HG02571 (cell line): Measurements from ENCODE around the gene GRK6.
"Not testable (repeated sequence)": the region's sequence is repeated elsewhere in the genome, so short reads cannot be mapped to it uniquely, and the experiment has no call there.

ENCODE experiments used
- ATAC-seq: cut with Tn5 transposase; IDR thresholded peaks from one replicate; pipeline ENCODE4 v1.9.1; 2021; ENCODE audit warnings: mild to moderate bottlenecking, moderate library complexity; ENCODE audit not compliant: unreplicated experiment

GRK6 gene

GRCh38 chr5:177483042-177483441 lies 56.6 kb downstream of the GRK6 start:
- no peak for ATAC-seq

- ATAC-seq: no peak
Observed at GRCh38 chr5:177483994-177484901, 57.8 kb downstream of the GRK6 start.

GRCh38 chr5:177484902-177485549 lies 58.5 kb downstream of the GRK6 start:
- no peak for ATAC-seq

DNA sequence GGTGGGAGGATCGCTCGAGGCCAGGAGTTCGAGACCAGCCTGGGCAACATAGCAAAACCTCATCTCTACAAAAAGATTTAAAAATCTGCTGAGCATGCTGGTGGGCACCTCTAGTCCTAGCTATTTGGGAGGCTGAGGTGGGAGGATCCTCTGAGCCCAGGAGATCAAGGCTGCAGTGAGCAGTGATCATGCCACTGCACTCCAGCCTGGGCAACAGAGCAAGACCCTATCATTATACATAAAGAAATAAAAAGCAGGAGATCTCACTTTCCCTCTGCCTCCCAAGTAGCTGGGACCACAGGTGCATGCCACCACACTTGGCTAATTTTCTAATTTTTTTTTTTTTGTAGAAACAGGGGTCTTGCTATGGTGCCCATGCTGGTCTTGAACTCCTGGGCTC lies 59.3 kb downstream of the GRK6 start:
- ATAC-seq: not testable (repeated sequence)

DNA sequence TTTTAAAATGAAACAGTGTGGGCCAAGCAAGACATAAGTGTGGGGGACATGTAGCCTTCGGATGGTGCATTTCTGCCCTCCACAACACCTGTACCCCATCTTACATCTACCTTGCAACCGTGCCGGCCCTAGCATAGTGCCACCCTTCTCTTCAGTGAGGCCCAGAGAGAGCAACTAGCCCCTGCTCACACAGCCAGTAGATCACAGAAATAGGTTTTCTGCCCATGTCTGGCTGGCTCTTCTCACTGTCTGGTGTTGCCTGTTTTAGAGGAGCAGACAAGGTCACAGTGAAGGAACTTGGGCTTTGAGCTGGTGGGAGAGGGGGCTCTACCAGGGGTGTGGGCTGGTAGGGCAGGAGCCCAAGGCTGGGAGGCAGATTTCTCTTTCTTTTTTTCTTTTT lies 59.8 kb downstream of the GRK6 start:
- no peak for ATAC-seq

- no peak for ATAC-seq
Observed at GRCh38 chr5:177487144-177487543, 60.7 kb downstream of the GRK6 start.

DNA sequence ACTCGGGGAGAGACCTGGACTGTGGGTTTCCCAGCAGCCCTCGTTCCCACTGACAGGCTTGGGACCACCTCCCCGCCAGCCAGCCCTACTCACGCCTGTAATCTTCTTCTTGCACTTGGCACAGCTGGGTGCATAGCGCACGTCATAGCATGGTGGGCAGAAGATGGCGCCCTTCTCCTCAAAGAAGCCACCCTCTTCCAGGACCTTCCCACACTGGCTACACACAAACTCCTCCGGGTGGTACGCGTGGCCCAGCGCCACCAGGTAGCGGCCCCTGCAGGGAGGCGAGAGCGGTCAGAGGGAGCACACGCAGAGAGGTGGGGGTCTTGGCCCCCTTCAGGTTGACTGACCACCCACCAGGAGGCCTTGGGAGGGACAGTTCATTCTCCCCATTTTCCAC lies 61.5 kb downstream of the GRK6 start:
- ATAC-seq: no peak

DNA sequence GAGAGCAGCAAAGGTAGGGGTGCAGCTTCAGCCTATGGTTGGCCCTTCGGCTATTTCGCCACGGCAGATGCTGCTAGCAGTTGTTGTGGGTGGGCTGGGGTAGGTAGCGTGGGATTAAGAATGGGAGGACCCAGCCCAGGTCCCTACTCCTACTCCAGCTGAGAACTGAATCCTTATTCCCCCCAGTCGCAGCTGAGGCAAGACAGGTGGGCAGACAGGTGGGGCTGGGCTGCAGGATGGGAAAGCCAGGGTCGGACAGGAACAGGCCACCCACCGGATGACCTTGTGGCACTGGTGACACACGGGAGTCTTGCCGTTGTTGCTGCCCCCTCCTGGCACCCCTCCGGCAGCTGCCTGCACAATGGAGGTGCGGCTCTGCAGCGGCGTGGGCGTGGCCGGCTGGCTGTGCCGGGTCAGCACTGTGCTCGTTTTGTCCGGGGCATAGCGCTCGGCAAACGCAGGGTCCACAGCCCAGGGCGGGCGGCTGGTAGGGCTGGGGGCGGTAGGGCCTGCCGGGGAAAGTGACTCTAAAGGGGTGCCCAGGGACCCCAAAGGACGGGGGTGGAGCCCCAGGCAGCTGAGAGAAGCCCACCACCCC lies 62.7 kb downstream of the GRK6 start:
- ATAC-seq: no peak

GRCh38 chr5:177490311-177490991 lies 64.0 kb downstream of the GRK6 start:
- no peak for ATAC-seq

DNA sequence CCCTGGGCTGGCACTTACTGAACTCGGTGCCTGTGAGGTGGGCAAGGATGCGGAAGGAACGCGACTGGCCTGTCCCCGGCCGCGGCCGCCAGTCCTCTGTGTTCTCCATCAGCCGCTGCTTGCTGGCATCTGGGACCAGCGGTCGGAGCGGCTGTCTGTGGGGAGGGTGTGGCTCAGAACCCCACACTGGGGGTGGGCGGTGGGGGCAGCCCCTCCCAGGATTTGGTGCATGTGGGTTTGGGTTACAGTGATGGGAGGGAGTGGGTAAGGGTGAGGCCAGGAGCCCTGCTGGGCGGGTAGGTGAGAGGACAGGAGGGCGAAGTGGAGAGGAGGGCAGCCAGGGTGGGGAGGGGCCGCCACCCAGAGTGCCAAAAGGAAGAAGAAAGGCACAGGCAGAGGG lies 64.5 kb downstream of the GRK6 start:
- no peak for ATAC-seq

- no peak for ATAC-seq
Observed at GRCh38 chr5:177491429-177491945, 65.0 kb downstream of the GRK6 start.

GRCh38 chr5:177491983-177492746 lies 65.7 kb downstream of the GRK6 start:
- no peak for ATAC-seq
